Upper lobe of left lung (tissue), 4 donors: Measurements from ENCODE around the gene SNX32.

Experiments
- POLR2A ChIP-seq, 4 donors: fragments of 450-650 bp; IDR thresholded peaks; one replicate each; pipeline ENCODE4 v1.5.1; 2016 to 2017; ENCODE audit warnings: antibody characterized with exemption in 4 of 4, mild to moderate bottlenecking in 2 of 4
- POLR2AphosphoS5 ChIP-seq, 2 donors: sonication (generic); formaldehyde crosslinking; IDR thresholded peaks; one replicate each; pipeline ENCODE4 v1.5.1; 2017; ENCODE audit warnings: antibody characterized with exemption in 2 of 2
- TF ChIP-seq, protein P1 (sequence below), 6 experiments: fragments of 450-650 bp in 4 of 6; fragments of 200-600 bp in 2 of 6; sonication (generic) in 2 of 6; IDR thresholded peaks; one replicate each; pipeline ENCODE4 v1.5.1; 2016 to 2019; ENCODE audit warnings: antibody characterized with exemption in 6 of 6

DNA sequence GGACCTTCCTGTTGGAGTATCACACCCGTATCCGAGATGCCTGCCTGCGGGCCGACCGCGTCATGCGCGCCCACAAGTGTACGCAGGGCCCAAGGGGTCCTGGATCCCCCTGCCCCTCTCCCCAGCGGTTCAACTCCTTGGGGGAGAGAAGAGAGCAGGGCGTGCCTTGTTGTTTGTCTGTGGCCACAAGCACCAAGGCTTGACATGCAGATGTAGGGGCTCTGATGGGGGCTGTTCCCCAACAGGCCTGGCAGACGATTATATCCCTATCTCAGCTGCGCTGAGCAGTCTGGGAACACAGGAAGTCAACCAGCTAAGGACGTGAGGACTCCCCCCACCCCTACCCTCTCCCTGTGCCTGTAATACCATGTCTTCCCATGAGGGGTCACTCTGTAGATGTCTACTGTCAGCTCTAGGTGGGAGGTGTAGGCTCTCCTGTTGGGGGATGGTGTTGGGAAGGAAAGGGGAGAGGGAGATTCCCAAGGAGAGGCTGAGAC lies 17.4 kb downstream of the SNX32 start:
- TF ChIP-seq, protein P1, sequence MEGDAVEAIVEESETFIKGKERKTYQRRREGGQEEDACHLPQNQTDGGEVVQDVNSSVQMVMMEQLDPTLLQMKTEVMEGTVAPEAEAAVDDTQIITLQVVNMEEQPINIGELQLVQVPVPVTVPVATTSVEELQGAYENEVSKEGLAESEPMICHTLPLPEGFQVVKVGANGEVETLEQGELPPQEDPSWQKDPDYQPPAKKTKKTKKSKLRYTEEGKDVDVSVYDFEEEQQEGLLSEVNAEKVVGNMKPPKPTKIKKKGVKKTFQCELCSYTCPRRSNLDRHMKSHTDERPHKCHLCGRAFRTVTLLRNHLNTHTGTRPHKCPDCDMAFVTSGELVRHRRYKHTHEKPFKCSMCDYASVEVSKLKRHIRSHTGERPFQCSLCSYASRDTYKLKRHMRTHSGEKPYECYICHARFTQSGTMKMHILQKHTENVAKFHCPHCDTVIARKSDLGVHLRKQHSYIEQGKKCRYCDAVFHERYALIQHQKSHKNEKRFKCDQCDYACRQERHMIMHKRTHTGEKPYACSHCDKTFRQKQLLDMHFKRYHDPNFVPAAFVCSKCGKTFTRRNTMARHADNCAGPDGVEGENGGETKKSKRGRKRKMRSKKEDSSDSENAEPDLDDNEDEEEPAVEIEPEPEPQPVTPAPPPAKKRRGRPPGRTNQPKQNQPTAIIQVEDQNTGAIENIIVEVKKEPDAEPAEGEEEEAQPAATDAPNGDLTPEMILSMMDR (IDR thresholded peaks at IDR 0.05), result peak in 2 of 6 experiments; percentile 8 to 54
- TF ChIP-seq POLR2A (IDR thresholded peaks at IDR 0.05) (no peak), POLR2AphosphoS5 (IDR thresholded peaks at IDR 0.05) (no peak)
